KBM-7 (cell line): Measurements from ENCODE around the gene RPL22.
A peak's percentile ranks its signal among the peaks of the same experiment; 100 is the strongest.

ENCODE experiments used
- DNase-seq: peaks from one replicate; pipeline ENCODE4 v3.0.0-alpha.2; 2015
- in situ Hi-C: fragments of 300-500 bp; cut with MboI; formaldehyde crosslinking; loops from 2 replicates; pipeline ENCODE4 v1.14.3; 2020; ENCODE audit warnings: low sequenced_read_pairs, low pct_unique_long_range_greater_than_20kb, mixed read lengths

RPL22 gene

GRCh38 chr1:6143395-6143794 lies 56.0 kb downstream of the RPL22 start:
- in situ Hi-C loops, result no loop called here
- no peak for DNase-seq

- no peak for DNase-seq
Measured at GRCh38 chr1:6142734-6143133, 56.7 kb downstream of the RPL22 start.

GRCh38 chr1:6142036-6142621 lies 57.3 kb downstream of the RPL22 start:
- in situ Hi-C loops, result no loop called here

More at GRCh38 chr1:6142734-6143133, 56.7 kb downstream of the RPL22 start:
- in situ Hi-C loops, result no loop called here

GRCh38 chr1:6141592-6141991 lies 57.8 kb downstream of the RPL22 start:
- in situ Hi-C loops, result no loop called here

More at GRCh38 chr1:6142036-6142621, 57.3 kb downstream of the RPL22 start:
- DNase-seq, result no peak

GRCh38 chr1:6140413-6140812 lies 59.0 kb downstream of the RPL22 start:
- no peak for DNase-seq

More at GRCh38 chr1:6141592-6141991, 57.8 kb downstream of the RPL22 start:
- peak; percentile 43 for DNase-seq

GRCh38 chr1:6137758-6138157 lies 61.6 kb downstream of the RPL22 start:
- in situ Hi-C loops, result no loop called here
- no peak for DNase-seq

More at GRCh38 chr1:6140413-6140812, 59.0 kb downstream of the RPL22 start:
- in situ Hi-C loops, result no loop called here

GRCh38 chr1:6136516-6137220 lies 62.7 kb downstream of the RPL22 start:
- DNase-seq, result no peak
- in situ Hi-C loops, result no loop called here
